GM12878 (cell line): Measurements from ENCODE around the gene ATP6V1G1. TPM values are rescaled to one million over a fixed set of nuclear protein-coding genes. Genes with fewer than 3 reads are reported as not detected.
A peak's percentile ranks its signal among the peaks of the same experiment; 100 is the strongest.

Source experiments
- ATF7 ChIP-seq: fragments of 450-650 bp; IDR thresholded peaks from 2 replicates; pipeline ENCODE4 v1.6.1; 2016; ENCODE audit warnings: low read depth, mild to moderate bottlenecking
- BACH1 ChIP-seq: fragments of 450-650 bp; IDR thresholded peaks from 2 replicates; pipeline ENCODE4 v1.6.1; 2017; ENCODE audit warnings: mild to moderate bottlenecking, borderline replicate concordance
- BHLHE40 ChIP-seq, 2 experiments: fragments of 450-650 bp in 1 of 2; IDR thresholded peaks; 2 replicates each; pipeline ENCODE4 v1.6.1; 2011 to 2017; ENCODE audit warnings: low read depth in 2 of 2, borderline replicate concordance in 1 of 2, improper control_type of control experiment in 1 of 2, low read length in 1 of 2, mild to moderate bottlenecking in 1 of 2
- CHD2 ChIP-seq: IDR thresholded peaks from 2 replicates; pipeline ENCODE4 v1.6.1; 2011; ENCODE audit warnings: low read depth, low read length, improper control_type of control experiment, borderline replicate concordance
- CREM ChIP-seq: IDR thresholded peaks from 2 replicates; pipeline ENCODE4 v1.6.1; 2014; ENCODE audit warnings: antibody characterized with exemption, low read depth
- ETV6 ChIP-seq, 2 experiments: fragments of 450-650 bp in 1 of 2; IDR thresholded peaks in 1 of 2; conservative IDR thresholded peaks in 1 of 2; 2 replicates each; pipeline ENCODE4 v1.6.1; 2014; ENCODE audit warnings: antibody characterized with exemption in 1 of 2, borderline replicate concordance in 1 of 2, low read depth in 1 of 2, mild to moderate bottlenecking in 1 of 2, moderate library complexity in 1 of 2
- HDAC2 ChIP-seq: fragments of 200-600 bp; sonication (generic); IDR thresholded peaks from 2 replicates; pipeline ENCODE4 v1.6.1; 2017
- KDM1A ChIP-seq: fragments of 200-600 bp; sonication (generic); IDR thresholded peaks from 2 replicates; pipeline ENCODE4 v1.6.1; 2016; ENCODE audit warnings: borderline replicate concordance
- LARP7 ChIP-seq: fragments of 450-650 bp; IDR thresholded peaks from 2 replicates; pipeline ENCODE4 v1.6.1; 2017; ENCODE audit warnings: mild to moderate bottlenecking
- NFXL1 ChIP-seq: fragments of 450-650 bp; IDR thresholded peaks from 2 replicates; pipeline ENCODE4 v1.6.1; 2017; ENCODE audit warnings: antibody characterized with exemption, mild to moderate bottlenecking, borderline replicate concordance
- SMAD5 ChIP-seq: IDR thresholded peaks from 2 replicates; pipeline ENCODE4 v1.6.1; 2016; ENCODE audit warnings: antibody characterized with exemption, low read depth
- SREBF1 ChIP-seq: IDR thresholded peaks from 2 replicates; pipeline ENCODE4 v1.6.1; 2012; ENCODE audit warnings: mild to moderate bottlenecking, low read length
- STAT1 ChIP-seq: fragments of 450-650 bp; conservative IDR thresholded peaks from 2 replicates; pipeline ENCODE4 v1.6.1; 2014; ENCODE audit warnings: antibody characterized with exemption, mild to moderate bottlenecking
- TCF7 ChIP-seq: IDR thresholded peaks from 2 replicates; pipeline ENCODE4 v1.6.1; 2014; ENCODE audit warnings: antibody characterized with exemption, borderline replicate concordance
- polyA plus RNA-seq, 11 experiments: library from polyadenylated mRNA; depleted of rRNA in 4 of 11; unstranded in 6 of 11; stranded (reverse) in 5 of 11; fragments of >200 nt; fragmentation: Nextera tagmentation in 4 of 11; fragmentation: Illumina TruSeq in 1 of 11; extraction: Ambion mirVana in 4 of 11; extraction: Trizol in 1 of 11; gene quantifications; 1 replicate in 1 of 11; 2 replicates in 10 of 11; pipeline versions ENCODE4 v1.2.1 to v1.2.3, GENCODE V29; 2011 to 2016; ENCODE audit warnings: inconsistent platforms in 2 of 11, missing spikeins in 2 of 11, low read depth in 1 of 11
- total RNA-seq, 4 experiments: library from RNA; depleted of rRNA in 3 of 4; stranded (reverse); fragments of >200 nt in 3 of 4; fragmentation: Illumina TruSeq in 1 of 4; extraction: Trizol in 1 of 4; gene quantifications; 2 replicates each; pipeline versions ENCODE4 v1.2.1 to v1.2.3, GENCODE V29; 2013 to 2021
- TF ChIP-seq, protein P1 (sequence below): fragments of 450-650 bp; IDR thresholded peaks from 2 replicates; pipeline ENCODE4 v1.6.1; 2017; ENCODE audit warnings: mild to moderate bottlenecking, moderate library complexity
- TF ChIP-seq, protein P2 (sequence below): fragments of 450-650 bp; IDR thresholded peaks from 2 replicates; pipeline ENCODE4 v1.6.1; 2017; ENCODE audit warnings: antibody characterized with exemption, mild to moderate bottlenecking, moderate library complexity
- TF ChIP-seq, protein P3 (sequence below): fragments of 450-650 bp; formaldehyde crosslinking; IDR thresholded peaks from 2 replicates; pipeline ENCODE4 v1.4.0; 2022; ENCODE audit warnings: mild to moderate bottlenecking, moderate library complexity
- TF ChIP-seq, protein P4 (sequence below): IDR thresholded peaks from 2 replicates; pipeline ENCODE4 v1.6.1; 2011; ENCODE audit warnings: borderline replicate concordance, low read depth, mild to moderate bottlenecking, moderate library complexity, mixed read lengths, low read length; ENCODE audit not compliant: insufficient read depth; ENCODE audit errors: extremely low read length

Gene ATP6V1G1
- total and polyA plus RNA-seq, 10 of the 15 experiments (the other 5 are each of a cell fraction or from before 2014, with no cell fraction given): 34.2 to 204 (median 82.5) TPM

DNA sequence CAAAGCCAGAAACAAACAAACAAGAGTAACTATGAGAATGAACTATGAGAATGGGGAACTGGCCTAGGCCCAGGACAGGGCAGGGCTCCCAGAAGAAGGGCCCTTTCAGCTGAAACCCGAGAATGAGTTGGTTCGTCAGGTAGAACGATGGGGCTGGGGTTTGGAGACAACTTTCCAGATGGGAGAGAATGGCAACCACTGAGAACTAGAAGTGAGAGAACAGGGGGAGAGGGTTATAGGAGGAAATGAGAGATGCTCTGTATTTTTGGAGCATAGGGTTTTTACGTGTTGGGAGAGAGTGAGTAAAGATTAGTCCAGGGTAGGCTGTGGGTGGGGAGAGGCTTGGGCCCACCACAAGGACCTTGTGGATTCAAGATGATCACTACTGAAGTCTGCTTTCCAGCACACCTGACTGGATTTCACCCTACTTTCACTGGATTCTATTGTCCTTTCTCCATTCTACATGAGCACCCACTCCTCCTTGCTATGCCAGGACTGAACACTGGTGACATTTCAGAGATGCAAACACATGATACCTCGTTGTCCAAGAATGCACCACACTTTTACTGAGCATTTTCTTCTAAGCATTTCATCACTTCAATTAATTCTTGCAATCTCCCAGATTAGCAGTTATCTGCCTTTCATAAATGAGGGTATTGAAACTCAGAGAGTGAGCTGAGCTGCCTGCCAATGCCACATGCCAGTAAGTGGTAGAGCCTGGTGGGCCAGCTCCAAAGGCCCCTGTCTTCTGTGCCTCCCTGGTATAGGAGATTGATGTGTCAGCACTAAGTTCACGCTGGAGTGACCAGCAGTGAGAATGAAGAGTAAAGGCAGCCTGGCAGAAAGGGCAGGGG is 20.3 kb downstream of the ATP6V1G1 start (continued):
- TF ChIP-seq ATF7 (peak; percentile 39; the same call in 1 of the 2 replicates), LARP7 (no peak), BHLHE40 (IDR thresholded peaks at IDR 0.05; ENCODE audit: borderline replicate concordance in 1 of 2, low read depth in 2 of 2, low read length in 1 of 2) (no peak; a peak in 1 of 4 replicates), STAT1 (no peak), BACH1 (no peak; the same call in 1 of the 2 replicates), NFXL1 (no peak), CHD2 (peak; percentile 45; the same call in 1 of the 2 replicates), SMAD5 (no peak), SREBF1 (no peak), HDAC2 (no peak), CREM (peak; percentile 67), TCF7 (no peak), ETV6 (conservative IDR thresholded peaks at IDR 0.05 in 1 of 2, IDR thresholded peaks at IDR 0.05 in 1 of 2; ENCODE audit: borderline replicate concordance in 1 of 2, low read depth in 1 of 2) (no peak; a peak in 1 of 4 replicates), KDM1A (no peak)
- TF ChIP-seq, protein P1, sequence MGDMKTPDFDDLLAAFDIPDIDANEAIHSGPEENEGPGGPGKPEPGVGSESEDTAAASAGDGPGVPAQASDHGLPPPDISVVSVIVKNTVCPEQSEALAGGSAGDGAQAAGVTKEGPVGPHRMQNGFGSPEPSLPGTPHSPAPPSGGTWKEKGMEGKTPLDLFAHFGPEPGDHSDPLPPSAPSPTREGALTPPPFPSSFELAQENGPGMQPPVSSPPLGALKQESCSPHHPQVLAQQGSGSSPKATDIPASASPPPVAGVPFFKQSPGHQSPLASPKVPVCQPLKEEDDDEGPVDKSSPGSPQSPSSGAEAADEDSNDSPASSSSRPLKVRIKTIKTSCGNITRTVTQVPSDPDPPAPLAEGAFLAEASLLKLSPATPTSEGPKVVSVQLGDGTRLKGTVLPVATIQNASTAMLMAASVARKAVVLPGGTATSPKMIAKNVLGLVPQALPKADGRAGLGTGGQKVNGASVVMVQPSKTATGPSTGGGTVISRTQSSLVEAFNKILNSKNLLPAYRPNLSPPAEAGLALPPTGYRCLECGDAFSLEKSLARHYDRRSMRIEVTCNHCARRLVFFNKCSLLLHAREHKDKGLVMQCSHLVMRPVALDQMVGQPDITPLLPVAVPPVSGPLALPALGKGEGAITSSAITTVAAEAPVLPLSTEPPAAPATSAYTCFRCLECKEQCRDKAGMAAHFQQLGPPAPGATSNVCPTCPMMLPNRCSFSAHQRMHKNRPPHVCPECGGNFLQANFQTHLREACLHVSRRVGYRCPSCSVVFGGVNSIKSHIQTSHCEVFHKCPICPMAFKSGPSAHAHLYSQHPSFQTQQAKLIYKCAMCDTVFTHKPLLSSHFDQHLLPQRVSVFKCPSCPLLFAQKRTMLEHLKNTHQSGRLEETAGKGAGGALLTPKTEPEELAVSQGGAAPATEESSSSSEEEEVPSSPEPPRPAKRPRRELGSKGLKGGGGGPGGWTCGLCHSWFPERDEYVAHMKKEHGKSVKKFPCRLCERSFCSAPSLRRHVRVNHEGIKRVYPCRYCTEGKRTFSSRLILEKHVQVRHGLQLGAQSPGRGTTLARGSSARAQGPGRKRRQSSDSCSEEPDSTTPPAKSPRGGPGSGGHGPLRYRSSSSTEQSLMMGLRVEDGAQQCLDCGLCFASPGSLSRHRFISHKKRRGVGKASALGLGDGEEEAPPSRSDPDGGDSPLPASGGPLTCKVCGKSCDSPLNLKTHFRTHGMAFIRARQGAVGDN: peak; percentile 41; the same call in 1 of the 2 replicates
- TF ChIP-seq, protein P2, sequence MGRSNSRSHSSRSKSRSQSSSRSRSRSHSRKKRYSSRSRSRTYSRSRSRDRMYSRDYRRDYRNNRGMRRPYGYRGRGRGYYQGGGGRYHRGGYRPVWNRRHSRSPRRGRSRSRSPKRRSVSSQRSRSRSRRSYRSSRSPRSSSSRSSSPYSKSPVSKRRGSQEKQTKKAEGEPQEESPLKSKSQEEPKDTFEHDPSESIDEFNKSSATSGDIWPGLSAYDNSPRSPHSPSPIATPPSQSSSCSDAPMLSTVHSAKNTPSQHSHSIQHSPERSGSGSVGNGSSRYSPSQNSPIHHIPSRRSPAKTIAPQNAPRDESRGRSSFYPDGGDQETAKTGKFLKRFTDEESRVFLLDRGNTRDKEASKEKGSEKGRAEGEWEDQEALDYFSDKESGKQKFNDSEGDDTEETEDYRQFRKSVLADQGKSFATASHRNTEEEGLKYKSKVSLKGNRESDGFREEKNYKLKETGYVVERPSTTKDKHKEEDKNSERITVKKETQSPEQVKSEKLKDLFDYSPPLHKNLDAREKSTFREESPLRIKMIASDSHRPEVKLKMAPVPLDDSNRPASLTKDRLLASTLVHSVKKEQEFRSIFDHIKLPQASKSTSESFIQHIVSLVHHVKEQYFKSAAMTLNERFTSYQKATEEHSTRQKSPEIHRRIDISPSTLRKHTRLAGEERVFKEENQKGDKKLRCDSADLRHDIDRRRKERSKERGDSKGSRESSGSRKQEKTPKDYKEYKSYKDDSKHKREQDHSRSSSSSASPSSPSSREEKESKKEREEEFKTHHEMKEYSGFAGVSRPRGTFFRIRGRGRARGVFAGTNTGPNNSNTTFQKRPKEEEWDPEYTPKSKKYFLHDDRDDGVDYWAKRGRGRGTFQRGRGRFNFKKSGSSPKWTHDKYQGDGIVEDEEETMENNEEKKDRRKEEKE: no peak
- TF ChIP-seq, protein P3, sequence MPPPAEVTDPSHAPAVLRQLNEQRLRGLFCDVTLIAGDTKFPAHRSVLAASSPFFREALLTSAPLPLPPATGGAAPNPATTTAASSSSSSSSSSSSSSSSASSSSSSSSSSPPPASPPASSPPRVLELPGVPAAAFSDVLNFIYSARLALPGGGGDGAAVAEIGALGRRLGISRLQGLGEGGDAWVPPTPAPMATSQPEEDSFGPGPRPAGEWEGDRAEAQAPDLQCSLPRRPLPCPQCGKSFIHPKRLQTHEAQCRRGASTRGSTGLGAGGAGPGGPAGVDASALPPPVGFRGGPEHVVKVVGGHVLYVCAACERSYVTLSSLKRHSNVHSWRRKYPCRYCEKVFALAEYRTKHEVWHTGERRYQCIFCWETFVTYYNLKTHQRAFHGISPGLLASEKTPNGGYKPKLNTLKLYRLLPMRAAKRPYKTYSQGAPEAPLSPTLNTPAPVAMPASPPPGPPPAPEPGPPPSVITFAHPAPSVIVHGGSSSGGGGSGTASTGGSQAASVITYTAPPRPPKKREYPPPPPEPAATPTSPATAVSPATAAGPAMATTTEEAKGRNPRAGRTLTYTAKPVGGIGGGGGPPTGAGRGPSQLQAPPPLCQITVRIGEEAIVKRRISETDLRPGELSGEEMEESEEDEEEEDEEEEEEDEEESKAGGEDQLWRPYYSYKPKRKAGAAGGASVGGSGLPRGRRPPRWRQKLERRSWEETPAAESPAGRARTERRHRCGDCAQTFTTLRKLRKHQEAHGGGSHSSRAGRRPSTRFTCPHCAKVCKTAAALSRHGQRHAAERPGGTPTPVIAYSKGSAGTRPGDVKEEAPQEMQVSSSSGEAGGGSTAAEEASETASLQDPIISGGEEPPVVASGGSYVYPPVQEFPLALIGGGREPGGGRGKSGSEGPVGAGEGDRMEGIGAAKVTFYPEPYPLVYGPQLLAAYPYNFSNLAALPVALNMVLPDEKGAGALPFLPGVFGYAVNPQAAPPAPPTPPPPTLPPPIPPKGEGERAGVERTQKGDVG (CRISPR knock-in tag): no peak
- TF ChIP-seq, protein P4, sequence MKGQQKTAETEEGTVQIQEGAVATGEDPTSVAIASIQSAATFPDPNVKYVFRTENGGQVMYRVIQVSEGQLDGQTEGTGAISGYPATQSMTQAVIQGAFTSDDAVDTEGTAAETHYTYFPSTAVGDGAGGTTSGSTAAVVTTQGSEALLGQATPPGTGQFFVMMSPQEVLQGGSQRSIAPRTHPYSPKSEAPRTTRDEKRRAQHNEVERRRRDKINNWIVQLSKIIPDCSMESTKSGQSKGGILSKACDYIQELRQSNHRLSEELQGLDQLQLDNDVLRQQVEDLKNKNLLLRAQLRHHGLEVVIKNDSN: no peak
